Measurements from ENCODE around the gene RPS21.

GRCh38 chr20:62406635-62407176 lies 19.8 kb downstream of the RPS21 start:
- TF ChIP-seq CTCF (IDR thresholded peaks at IDR 0.05 in 4 of 5, conservative IDR thresholded peaks at IDR 0.05 in 1 of 5): no peak
- TF ChIP-seq POLR2A (IDR thresholded peaks at IDR 0.05): no peak

Measured in gastrocnemius medialis (tissue), 4 donors.